ENCODE data around the gene ARID1B.

Gene ARID1B

GRCh38 chr6:156794546-156795354 is 17.6 kb downstream of the ARID1B start:
- DNase-seq: no peak

GRCh38 chr6:156795825-156796224 is 18.6 kb downstream of the ARID1B start:
- no peak for DNase-seq

GRCh38 chr6:156796627-156797026 is 19.4 kb downstream of the ARID1B start:
- DNase-seq: no peak

DNA sequence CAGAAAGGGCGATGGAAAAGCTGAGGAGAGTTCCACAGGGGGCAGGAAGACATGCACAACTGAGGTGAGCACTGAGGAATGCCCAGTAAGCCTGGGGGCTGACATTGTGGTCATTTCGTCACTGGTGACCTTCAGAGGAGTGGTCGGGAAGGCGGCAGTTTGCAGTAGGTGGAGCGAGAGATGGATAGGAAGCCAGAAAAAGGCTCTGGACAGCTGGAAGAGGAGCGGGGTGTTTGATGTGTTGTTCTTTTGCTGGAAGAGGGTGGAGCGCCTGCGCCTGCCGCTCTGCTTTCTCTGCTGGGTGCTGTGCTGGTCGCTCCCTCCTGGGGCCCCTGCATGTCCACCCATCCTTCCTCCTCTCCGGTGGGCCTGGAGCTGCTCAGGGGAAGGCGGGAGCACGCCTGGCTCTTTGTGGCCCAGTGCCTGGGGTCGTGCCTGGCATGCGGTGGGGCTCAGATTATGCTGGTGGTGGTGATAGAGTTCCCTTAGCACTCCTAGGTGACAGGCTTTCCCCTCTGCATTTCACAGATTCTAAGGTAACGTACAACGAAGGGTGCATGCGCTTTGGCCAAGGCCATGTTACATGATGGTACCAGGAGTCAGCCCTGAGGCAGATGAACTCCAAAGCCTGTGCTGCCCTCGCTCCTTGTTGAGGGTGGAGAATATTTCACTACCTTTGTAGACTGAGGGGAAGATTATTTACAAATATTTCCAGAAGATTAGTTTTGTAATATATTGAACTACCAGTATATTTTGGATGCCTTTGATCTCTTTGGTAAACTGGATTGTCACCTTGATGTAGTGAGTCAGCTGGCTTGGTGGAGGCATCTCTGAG is 20.9 kb downstream of the ARID1B start:
- no peak for DNase-seq

DNA sequence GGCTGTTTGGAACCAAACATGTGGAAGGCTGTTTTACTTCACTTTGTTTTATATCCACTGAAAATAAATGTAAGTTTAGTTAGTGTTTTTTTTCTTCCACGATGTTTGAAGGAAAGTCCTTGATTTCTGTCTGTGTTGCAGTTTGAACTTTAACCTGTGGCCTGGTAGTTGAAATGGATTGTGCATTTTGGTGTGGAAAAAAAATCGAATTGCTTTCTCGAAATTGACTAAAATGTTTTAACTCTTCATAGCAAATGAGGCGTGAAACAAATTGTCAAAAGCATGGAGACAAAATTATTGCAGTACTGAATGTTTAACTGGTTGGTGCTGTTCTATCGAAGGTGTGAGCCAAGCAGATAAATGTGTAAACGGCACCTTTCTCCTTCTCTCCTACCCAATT is 24.5 kb downstream of the ARID1B start:
- DNase-seq: no peak

DNA sequence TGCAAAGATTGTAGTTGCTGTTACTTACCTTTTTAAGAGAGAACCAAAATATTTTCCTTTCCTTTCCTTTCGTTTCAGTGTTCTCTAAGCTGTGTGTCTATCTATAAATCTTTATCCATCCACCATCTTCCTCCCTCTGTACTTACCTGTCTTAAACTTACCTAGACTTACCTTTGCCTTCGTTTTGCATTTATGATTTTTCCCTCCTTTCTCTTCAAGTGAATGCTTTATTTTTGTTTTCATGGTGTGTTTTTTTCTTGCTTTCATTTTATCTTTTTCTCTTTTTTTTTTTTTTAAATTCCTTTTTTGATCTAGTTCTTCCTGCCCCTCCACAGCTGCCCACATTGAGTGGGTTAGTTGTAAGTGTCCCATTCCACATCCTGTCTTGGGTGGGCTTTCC is 26.2 kb downstream of the ARID1B start:
- DNase-seq: no peak

DNA sequence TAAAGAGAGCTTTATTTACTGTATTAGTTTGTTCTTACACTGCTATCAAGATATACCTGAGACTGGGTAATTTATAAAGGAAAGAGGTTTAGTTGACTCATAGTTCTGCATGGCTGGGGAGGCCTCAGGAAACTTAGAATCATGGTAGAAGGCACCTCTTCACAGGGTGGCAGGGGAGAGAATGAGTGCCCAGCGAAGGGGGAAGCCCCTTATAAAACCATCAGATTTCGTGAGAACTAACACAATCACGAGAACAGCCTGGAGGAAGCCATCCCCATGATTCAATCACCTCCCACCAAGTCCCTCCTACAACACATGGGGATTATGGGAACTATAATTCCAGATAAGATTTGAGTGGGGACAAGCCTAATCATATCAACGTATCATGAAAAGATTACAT is 27.2 kb downstream of the ARID1B start:
- no peak for DNase-seq

- DNase-seq: no peak
Observed at GRCh38 chr6:156806155-156806554, 29.0 kb downstream of the ARID1B start.

DNA sequence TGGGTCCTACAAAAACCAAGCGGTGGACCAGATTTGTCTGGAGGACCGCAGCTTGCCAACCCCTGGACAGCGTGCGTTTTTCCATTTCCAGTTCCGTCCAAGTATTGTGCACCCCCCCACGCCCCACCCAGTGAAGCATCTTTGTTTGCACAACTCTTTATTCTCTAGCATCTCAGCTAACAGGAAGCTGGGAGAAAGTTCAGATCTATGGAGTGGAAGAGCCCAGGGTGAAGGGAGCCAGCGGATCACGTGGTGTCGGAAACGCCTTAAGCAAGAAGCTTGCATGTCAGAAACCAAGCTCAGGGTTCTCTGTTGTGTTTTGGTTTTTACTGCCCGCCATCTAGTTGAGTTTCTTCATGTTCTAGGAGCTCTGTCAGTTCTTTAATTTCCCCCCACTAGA is 29.9 kb downstream of the ARID1B start:
- DNase-seq: no peak

GRCh38 chr6:156807795-156808194 is 30.6 kb downstream of the ARID1B start:
- no peak for DNase-seq

DNA sequence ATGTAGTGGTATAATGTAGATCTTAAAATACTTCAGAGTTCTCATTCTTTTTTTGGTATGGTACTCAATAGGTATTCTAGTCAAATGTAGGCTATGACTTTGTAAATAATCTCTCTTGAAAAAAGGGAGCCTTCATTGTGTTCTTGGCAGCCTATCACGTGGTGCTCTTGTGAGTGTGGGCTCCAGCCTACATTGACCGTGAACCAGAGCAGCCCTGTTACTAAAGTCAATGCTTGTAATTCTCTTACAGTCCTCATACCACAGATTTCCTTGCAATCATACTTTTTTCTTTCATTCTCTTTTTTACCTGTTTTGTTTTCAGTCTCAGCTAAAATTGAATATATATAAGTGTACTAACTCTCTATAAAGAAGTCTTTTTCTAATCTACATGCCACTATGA is 31.1 kb downstream of the ARID1B start:
- DNase-seq: no peak

- no peak for DNase-seq
Observed at GRCh38 chr6:156809034-156809433, 31.9 kb downstream of the ARID1B start.

DNA sequence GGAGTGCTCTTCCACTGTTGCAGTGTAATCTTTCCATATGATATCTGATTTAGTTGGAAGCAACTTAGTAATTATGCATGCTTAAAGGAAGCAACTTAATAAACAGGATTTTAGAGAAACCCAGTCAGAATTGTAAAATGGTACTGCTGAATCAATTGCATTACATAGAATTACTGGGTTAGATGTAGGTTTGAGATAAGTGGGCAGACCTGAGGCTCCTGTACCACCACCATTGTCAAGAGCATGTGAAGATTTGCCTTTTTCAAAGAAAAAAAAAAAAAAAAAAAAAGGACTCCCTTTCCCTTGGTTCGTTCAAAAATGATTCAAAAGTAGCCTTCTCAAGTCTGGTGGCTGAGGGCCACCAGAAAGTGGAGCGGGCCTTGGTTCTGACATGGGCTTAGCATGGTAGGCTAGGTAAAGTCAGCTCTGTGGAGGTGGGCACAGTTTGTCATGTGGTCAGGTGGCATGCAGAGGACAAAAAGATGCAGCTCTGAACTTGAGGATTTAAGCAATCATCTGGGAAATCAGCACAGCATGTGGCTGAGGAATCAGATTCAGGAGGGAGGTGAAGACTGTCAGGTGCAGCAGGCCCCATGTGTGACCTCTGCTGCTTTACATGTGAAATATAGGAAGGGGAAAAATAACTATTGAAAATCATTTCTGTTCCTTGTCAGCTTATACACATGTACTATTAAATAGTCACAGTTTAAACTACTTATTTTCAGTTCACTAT is 32.4 kb downstream of the ARID1B start:
- DNase-seq: no peak

DNA sequence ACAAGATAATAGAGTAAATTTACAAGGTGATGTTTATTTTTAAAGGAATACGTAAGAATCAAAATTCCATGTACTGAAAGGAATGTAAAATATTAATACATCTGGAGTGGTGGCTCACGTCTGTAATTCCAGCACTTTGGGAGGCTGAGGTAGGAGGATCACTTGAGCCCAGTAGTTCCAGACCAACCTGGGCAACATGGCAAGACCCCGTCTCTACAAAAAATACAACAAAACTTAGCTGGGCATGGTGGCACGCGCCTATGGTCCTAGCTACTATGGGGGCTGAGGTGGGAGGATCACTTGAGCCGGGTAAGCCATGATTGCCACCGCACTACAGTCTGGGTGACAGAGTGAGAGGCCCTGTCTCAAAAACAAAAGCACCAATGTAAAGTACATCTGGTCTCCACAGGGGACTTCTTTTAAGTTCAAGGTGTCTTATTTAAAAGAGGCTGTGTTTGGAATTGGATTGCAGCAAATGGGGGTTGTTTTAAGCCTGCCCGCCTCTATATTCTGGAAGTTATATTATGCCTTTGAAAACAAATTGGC is 36.9 kb downstream of the ARID1B start:
- DNase-seq: no peak

DNA sequence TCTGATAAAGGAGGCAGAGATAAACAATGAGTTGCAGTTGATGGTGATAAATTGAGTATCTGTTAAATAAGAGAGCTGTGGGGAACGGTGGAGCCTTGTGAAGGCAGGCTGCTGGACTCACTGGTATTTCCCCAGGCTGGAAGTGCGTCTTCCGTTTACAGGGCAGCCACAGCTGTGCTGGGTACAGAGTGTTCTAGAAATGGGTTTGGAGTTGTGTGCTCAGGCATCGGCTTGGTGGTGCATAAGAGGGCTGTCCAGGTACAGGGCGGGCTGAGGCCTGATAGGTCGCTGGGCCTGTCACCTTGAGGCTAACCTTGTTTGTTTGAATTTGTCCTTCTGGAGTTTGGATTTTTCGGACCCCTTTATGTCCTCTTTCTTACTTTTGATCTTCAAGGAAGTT is 39.3 kb downstream of the ARID1B start:
- no peak for DNase-seq

- no peak for DNase-seq
Observed at GRCh38 chr6:156820089-156820798, 43.1 kb downstream of the ARID1B start.

GRCh38 chr6:156821707-156822106 is 44.5 kb downstream of the ARID1B start:
- DNase-seq: no peak

- no peak for DNase-seq
Observed at GRCh38 chr6:156822747-156823206, 45.6 kb downstream of the ARID1B start.

- no peak for DNase-seq
Observed at GRCh38 chr6:156824142-156824541, 47.0 kb downstream of the ARID1B start.

DNA sequence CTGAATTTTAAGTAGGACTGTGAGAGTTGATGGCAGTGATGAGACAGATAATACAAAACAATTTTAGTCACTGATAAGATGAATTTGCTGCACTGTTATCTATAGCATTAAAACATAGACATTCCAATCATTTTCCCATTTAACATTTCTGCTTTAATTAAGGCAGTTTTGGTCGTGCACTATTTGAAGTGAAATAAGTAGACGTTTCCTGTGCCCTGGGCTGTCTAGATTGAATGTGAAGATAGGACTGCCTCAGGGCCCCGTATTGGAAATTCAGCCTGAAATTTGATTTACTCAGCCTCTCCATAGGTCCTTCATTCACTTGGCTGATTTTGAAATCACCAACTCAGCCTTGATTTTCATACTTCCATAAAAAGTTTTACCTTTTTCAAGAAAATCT is 48.3 kb downstream of the ARID1B start:
- DNase-seq: no peak

- DNase-seq: no peak
Observed at GRCh38 chr6:156826290-156826955, 49.2 kb downstream of the ARID1B start.

DNA sequence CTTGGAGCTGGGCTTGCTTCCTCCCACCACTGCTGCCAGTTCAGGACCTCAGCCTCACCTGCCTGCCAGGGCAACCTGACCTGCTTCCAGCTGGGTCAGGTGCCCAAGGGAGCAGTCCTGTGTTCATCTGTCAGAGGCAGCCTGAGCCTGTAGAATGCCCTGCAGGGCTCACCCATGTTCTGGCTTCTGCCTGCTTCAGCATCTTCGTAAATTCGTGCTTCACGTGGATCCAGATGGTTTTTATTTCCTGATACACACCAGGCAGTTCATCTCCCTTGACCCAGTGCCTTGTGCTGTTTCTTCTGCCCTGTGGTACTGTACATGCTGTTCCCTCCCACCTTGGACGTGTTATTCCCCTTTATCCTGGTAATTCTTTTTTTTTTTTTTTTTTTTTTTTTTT is 50.2 kb downstream of the ARID1B start:
- DNase-seq: no peak

Measured in activated CD4-positive, alpha-beta T cell treated with anti-CD3 and anti-CD28 coated beads, Interleukin-2, amount 50 U/mL, for 16 hours (primary cell).